Vagina (tissue), 2 donors: ENCODE data around the gene SUDS3. TPM values are rescaled to one million over a fixed set of nuclear protein-coding genes. Genes with fewer than 3 reads are reported as not detected.

Experiments
- DNase-seq, 2 donors: peaks; one replicate each; pipeline ENCODE4 v3.0.0-alpha.2; 2017; ENCODE audit errors: extremely low spot score in 2 of 2
- H3K27ac ChIP-seq: fragments of 200-600 bp; sonication (generic); one replicate; pipeline ENCODE4 v1.5.1; 2019
- H3K27me3 ChIP-seq: fragments of 200-600 bp; sonication (generic); one replicate; pipeline ENCODE4 v1.5.1; 2019
- H3K36me3 ChIP-seq, 2 donors: fragments of 200-600 bp; sonication (generic); one replicate each; pipeline ENCODE4 v1.5.1; 2017 to 2019
- H3K4me1 ChIP-seq: fragments of 200-600 bp; sonication (generic); one replicate; pipeline ENCODE4 v1.5.1; 2019
- H3K4me3 ChIP-seq, 2 donors: fragments of 200-600 bp; sonication (generic); 1 replicate in 1 of 2; 2 replicates in 1 of 2; pipeline ENCODE4 v1.5.1; 2016 to 2019
- H3K9me3 ChIP-seq: fragments of 200-600 bp; sonication (generic); one replicate; pipeline ENCODE4 v1.5.1; 2019
- CTCF ChIP-seq, 3 experiments: fragments of 450-650 bp in 2 of 3; fragments of 200-600 bp in 1 of 3; sonication (generic) in 1 of 3; IDR thresholded peaks; one replicate each; pipeline ENCODE4 v1.5.1; 2017 to 2019; ENCODE audit warnings: antibody characterized with exemption in 3 of 3, mild to moderate bottlenecking in 2 of 3, moderate library complexity in 2 of 3
- POLR2A ChIP-seq, 2 donors: fragments of 450-650 bp; IDR thresholded peaks; one replicate each; pipeline ENCODE4 v1.6.1; 2017; ENCODE audit warnings: antibody characterized with exemption in 2 of 2, mild to moderate bottlenecking in 2 of 2, moderate library complexity in 2 of 2
- POLR2AphosphoS5 ChIP-seq, 2 donors: sonication (generic); formaldehyde crosslinking; IDR thresholded peaks; one replicate each; pipeline ENCODE4 v1.9.0; 2017; ENCODE audit warnings: antibody characterized with exemption in 2 of 2, mild to moderate bottlenecking in 2 of 2, low read depth in 1 of 2; ENCODE audit not compliant: insufficient read depth in 1 of 2
- intact Hi-C: fragments of 100-400 bp; cut with DNase I; formaldehyde crosslinking; loops from one replicate; pipeline ENCODE4 v1.15.1; 2023
- total RNA-seq: library from RNA; depleted of rRNA; stranded (reverse); fragments of >200 nt; gene quantifications from one replicate; pipeline ENCODE4 v1.2.3, GENCODE V29; 2016

Gene SUDS3
- total RNA-seq, 1 donor from 2014 or later, result 26.3 TPM

GRCh38 chr12:118418385-118419057, 42.2 kb downstream of the SUDS3 start:
- no peaks in the 10 kb centered on the region for H3K4me1 ChIP-seq
- peaks cover 0 to 31% of the 10 kb centered on the region in 2 donors for H3K36me3 ChIP-seq
- H3K27me3 ChIP-seq, result no peaks in the 10 kb centered on the region
- DNase-seq, result no peak
- H3K4me3 ChIP-seq, result no peak overlapping the region
- TF ChIP-seq POLR2A (IDR thresholded peaks at IDR 0.05), result no peak
- TF ChIP-seq POLR2AphosphoS5 (IDR thresholded peaks at IDR 0.05; ENCODE audit: insufficient read depth in 1 of 2, low read depth in 1 of 2), result no peak
- TF ChIP-seq CTCF (IDR thresholded peaks at IDR 0.05), result no peak
- no peaks in the 10 kb centered on the region for H3K9me3 ChIP-seq
- H3K27ac ChIP-seq, result no peak overlapping the region
- intact Hi-C loops, result no loop called here

- Histone ChIP-seq H3K9me3 (no peaks in the 10 kb centered on the region), H3K4me1 (no peaks in the 10 kb centered on the region), H3K27me3 (no peaks in the 10 kb centered on the region), H3K36me3 (peaks cover 0 to 11% of the 10 kb centered on the region in 2 donors), H3K4me3 (no peak overlapping the region), H3K27ac (no peak overlapping the region)
- TF ChIP-seq POLR2AphosphoS5 (IDR thresholded peaks at IDR 0.05; ENCODE audit: insufficient read depth in 1 of 2, low read depth in 1 of 2), result no peak
- TF ChIP-seq CTCF (IDR thresholded peaks at IDR 0.05), result no peak
- no peak for TF ChIP-seq POLR2A (IDR thresholded peaks at IDR 0.05)
- intact Hi-C loops, result no loop called here
- DNase-seq, result no peak
Observed at GRCh38 chr12:118420673-118421072, 44.3 kb downstream of the SUDS3 start.

GRCh38 chr12:118424884-118425283, 48.5 kb downstream of the SUDS3 start:
- Histone ChIP-seq H3K27me3 (no peaks in the 10 kb centered on the region), H3K27ac (no peak overlapping the region), H3K36me3 (no peaks in the 10 kb centered on the region), H3K4me3 (no peak overlapping the region), H3K4me1 (no peaks in the 10 kb centered on the region), H3K9me3 (no peaks in the 10 kb centered on the region)
- intact Hi-C loops, result no loop called here
- TF ChIP-seq POLR2AphosphoS5 (IDR thresholded peaks at IDR 0.05; ENCODE audit: insufficient read depth in 1 of 2, low read depth in 1 of 2) (no peak), CTCF (IDR thresholded peaks at IDR 0.05) (no peak), POLR2A (IDR thresholded peaks at IDR 0.05) (no peak)
- DNase-seq, result no peak

GRCh38 chr12:118425364-118425763, 49.0 kb downstream of the SUDS3 start:
- no peaks in the 10 kb centered on the region for H3K4me1 ChIP-seq
- no peaks in the 10 kb centered on the region for H3K36me3 ChIP-seq
- H3K27ac ChIP-seq, result no peak overlapping the region
- DNase-seq, result no peak
- no peaks in the 10 kb centered on the region for H3K9me3 ChIP-seq
- H3K27me3 ChIP-seq, result no peaks in the 10 kb centered on the region
- H3K4me3 ChIP-seq, result no peak overlapping the region
- intact Hi-C loops, result no loop called here
- TF ChIP-seq POLR2AphosphoS5 (IDR thresholded peaks at IDR 0.05; ENCODE audit: insufficient read depth in 1 of 2, low read depth in 1 of 2) (no peak), POLR2A (IDR thresholded peaks at IDR 0.05) (no peak), CTCF (IDR thresholded peaks at IDR 0.05) (no peak)

- intact Hi-C loops, result no loop called here
- TF ChIP-seq POLR2AphosphoS5 (IDR thresholded peaks at IDR 0.05; ENCODE audit: insufficient read depth in 1 of 2, low read depth in 1 of 2) (no peak), POLR2A (IDR thresholded peaks at IDR 0.05) (no peak), CTCF (IDR thresholded peaks at IDR 0.05) (no peak)
- Histone ChIP-seq H3K4me3 (no peak overlapping the region), H3K4me1 (no peaks in the 10 kb centered on the region), H3K27ac (no peak overlapping the region), H3K36me3 (no peaks in the 10 kb centered on the region), H3K27me3 (no peaks in the 10 kb centered on the region), H3K9me3 (no peaks in the 10 kb centered on the region)
- DNase-seq, result no peak
Observed at GRCh38 chr12:118427819-118428218, 51.5 kb downstream of the SUDS3 start.
